ENCODE data around the gene SLC45A2. TPM values are rescaled to one million over a fixed set of nuclear protein-coding genes. Genes with fewer than 3 reads are reported as not detected.

Gene SLC45A2
- polyA plus RNA-seq, 1 of the 3 experiments (the other 2 are of a cell fraction) = 0.02 TPM

DNA sequence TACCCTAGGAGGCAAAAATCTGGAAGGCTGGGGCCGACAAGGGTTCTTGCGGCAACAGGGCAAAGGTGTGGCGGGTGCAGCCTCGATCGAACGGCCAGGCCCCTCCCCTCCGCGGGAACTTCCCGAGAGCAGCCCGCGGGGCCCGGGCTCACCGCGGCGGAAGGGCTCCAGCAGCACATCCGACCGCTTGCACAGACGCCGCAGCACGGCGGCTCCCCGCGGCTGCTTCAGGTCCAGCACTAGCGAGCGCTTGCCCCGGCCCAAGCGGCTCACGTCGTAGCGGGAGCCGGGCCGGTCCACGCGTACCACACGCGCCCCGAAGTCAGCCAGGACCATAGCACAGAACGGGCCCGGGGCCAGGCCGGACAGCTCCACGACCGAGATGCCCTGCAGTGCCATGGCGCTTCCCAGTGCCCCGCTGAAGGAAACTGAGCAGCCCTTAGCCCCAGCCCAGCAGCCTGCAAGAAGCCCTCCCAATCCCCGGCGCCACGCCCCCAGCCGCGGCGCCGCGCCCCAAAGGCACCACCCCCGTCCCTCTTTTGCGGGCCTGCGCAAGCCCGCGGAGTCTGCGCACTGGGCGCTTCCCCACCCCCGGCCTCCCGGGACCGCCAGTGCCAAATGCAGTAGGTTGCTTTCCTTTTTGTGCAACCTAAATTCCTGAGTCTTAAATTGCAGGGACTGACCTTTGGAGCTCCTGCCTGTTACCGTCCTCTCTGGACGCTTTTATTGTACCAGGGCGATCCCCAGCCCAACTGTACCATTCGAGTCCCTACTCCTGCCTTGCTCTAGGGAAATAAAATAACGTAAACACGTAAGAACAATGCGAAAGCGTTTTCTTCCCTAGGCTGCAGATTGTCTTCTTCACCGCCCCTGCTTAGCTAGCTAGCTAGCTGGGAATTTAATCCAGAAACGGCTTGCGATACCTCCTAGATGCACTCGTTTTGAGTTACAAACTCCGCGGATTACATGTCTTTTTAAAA, 23.4 kb upstream of the SLC45A2 start, which contains the start of gene AMACR:
Gene AMACR, minus strand, starts transcription at position 430 of the 980 bp plus-strand sequence. Its CDS starts 31 bp downstream, at position 399.
- peak; percentile 93 for DNase-seq
- WGBS (ENCODE audit: low lambda C conversion rate) = 2% methylated on average over 43 of the region's 76 CpGs
- Histone ChIP-seq H3K9me3 (no peaks in the 10 kb centered on the region), H3F3A (replicated peaks; ENCODE audit: insufficient read depth) (peaks cover 36% of the 10 kb centered on the region), H3K4me1 (ENCODE audit: control insufficient read depth in 1 of 2, insufficient read depth in 2 of 2, low read depth in 1 of 2, low read length in 1 of 2) (peaks cover 8 to 10% of the 10 kb centered on the region in 2 experiments), H3K36me3 (replicated peaks in 1 of 2; ENCODE audit: control insufficient read depth in 1 of 2, insufficient read depth in 2 of 2, low read length in 1 of 2) (peaks cover 10 to 24% of the 10 kb centered on the region in 2 experiments), H3K27me3 (ENCODE audit: insufficient read depth) (no peaks in the 10 kb centered on the region), H3K79me2 (ENCODE audit: insufficient read depth) (peaks cover 14% of the 10 kb centered on the region), H4K20me1 (ENCODE audit: insufficient read depth) (no peaks in the 10 kb centered on the region), H3K4me2 (peak within 1 kb of the TSS; percentile 91), H3K4me3 (ENCODE audit: low read depth in 2 of 2, low read length in 1 of 2) (peak within 1 kb of the TSS; percentile 84 to 91), H3K27ac (ENCODE audit: low read depth in 2 of 2, low read length in 1 of 2) (peak within 1 kb of the TSS; percentile 89 to 99), H3K9ac (peak within 1 kb of the TSS; percentile 87), H2AFZ (ENCODE audit: low read depth) (peak within 1 kb of the TSS; percentile 96), H3K9me2 (no peaks in the 10 kb centered on the region)
- TF ChIP-seq NRF1 (IDR thresholded peaks at IDR 0.05; ENCODE audit: low read depth, low read length) (peak; percentile 98), TCF12 (IDR thresholded peaks at IDR 0.05) (no peak), POLR2AphosphoS5 (IDR thresholded peaks at IDR 0.05; ENCODE audit: low read depth, low read length) (peak; percentile 98), REST (IDR thresholded peaks at IDR 0.05; ENCODE audit: low read depth, low read length) (peak; percentile 47; the same call in 1 of the 2 replicates), RAD21 (IDR thresholded peaks at IDR 0.05; ENCODE audit: low read length) (no peak), TAF1 (IDR thresholded peaks at IDR 0.05; ENCODE audit: borderline replicate concordance, low read depth, low read length) (peak; percentile 79; the same call in 1 of the 2 replicates), SIN3A (IDR thresholded peaks at IDR 0.05; ENCODE audit: borderline replicate concordance, low read depth, low read length) (peak; percentile 46; the same call in 1 of the 2 replicates), CHD2 (IDR thresholded peaks at IDR 0.05; ENCODE audit: low read length, partially characterized antibody) (no peak), MXI1 (IDR thresholded peaks at IDR 0.05; ENCODE audit: low read depth, low read length) (peak; percentile 51; the same call in 1 of the 2 replicates), TEAD4 (IDR thresholded peaks at IDR 0.05; ENCODE audit: borderline replicate concordance, insufficient read depth) (0 out of 2 replicates have a peak, but pooled peaks have one; percentile 20), YY1 (IDR thresholded peaks at IDR 0.05; ENCODE audit: low read depth) (peak; percentile 66; the same call in 1 of the 2 replicates)
- TF ChIP-seq, protein P1, sequence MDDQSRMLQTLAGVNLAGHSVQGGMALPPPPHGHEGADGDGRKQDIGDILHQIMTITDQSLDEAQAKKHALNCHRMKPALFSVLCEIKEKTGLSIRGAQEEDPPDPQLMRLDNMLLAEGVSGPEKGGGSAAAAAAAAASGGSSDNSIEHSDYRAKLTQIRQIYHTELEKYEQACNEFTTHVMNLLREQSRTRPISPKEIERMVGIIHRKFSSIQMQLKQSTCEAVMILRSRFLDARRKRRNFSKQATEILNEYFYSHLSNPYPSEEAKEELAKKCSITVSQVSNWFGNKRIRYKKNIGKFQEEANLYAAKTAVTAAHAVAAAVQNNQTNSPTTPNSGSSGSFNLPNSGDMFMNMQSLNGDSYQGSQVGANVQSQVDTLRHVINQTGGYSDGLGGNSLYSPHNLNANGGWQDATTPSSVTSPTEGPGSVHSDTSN (IDR thresholded peaks at IDR 0.05) = peak; percentile 12; the same call in 1 of the 2 replicates
- TF ChIP-seq, protein P2, sequence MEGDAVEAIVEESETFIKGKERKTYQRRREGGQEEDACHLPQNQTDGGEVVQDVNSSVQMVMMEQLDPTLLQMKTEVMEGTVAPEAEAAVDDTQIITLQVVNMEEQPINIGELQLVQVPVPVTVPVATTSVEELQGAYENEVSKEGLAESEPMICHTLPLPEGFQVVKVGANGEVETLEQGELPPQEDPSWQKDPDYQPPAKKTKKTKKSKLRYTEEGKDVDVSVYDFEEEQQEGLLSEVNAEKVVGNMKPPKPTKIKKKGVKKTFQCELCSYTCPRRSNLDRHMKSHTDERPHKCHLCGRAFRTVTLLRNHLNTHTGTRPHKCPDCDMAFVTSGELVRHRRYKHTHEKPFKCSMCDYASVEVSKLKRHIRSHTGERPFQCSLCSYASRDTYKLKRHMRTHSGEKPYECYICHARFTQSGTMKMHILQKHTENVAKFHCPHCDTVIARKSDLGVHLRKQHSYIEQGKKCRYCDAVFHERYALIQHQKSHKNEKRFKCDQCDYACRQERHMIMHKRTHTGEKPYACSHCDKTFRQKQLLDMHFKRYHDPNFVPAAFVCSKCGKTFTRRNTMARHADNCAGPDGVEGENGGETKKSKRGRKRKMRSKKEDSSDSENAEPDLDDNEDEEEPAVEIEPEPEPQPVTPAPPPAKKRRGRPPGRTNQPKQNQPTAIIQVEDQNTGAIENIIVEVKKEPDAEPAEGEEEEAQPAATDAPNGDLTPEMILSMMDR (IDR thresholded peaks at IDR 0.05) = no peak
- TF ChIP-seq, protein P3, sequence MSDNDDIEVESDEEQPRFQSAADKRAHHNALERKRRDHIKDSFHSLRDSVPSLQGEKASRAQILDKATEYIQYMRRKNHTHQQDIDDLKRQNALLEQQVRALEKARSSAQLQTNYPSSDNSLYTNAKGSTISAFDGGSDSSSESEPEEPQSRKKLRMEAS (IDR thresholded peaks at IDR 0.05; ENCODE audit: low read depth) = peak; percentile 43; the same call in 1 of the 2 replicates
- POLR2A ChIA-PET = interaction anchor here (1.3 to 1.7 kb wide), 3 partner anchors 10 to 907 kb away, joined by 3 to 4 read pairs (median 3); partner anchors contain the start of genes BRIX1 and RAD1
- CTCF ChIA-PET = interaction anchor here (1.2 to 2.7 kb wide), 4 partner anchors 9 to 478 kb away, joined by 3 to 17 read pairs (median 3); no protein-coding TSS in a partner anchor
